HepG2 (cell line): ENCODE results near the gene RPS2. TPM values are rescaled to one million over a fixed set of nuclear protein-coding genes. Genes with fewer than 3 reads are reported as not detected.

Source experiments
- EEA1 ChIP-seq: sonication (generic); formaldehyde crosslinking; IDR thresholded peaks from 2 replicates; pipeline ENCODE4 v1.5.1; 2020; ENCODE audit warnings: mild to moderate bottlenecking, missing genetic modification reagents, borderline replicate concordance
- EED ChIP-seq: sonication (generic); formaldehyde crosslinking; IDR thresholded peaks from 2 replicates; pipeline ENCODE4 v1.5.0; 2020; ENCODE audit warnings: mild to moderate bottlenecking, missing genetic modification reagents
- HCFC1 ChIP-seq: fragments of 150-350 bp; IDR thresholded peaks from 2 replicates; pipeline ENCODE4 v1.6.1; 2014; ENCODE audit warnings: low read depth, low read length
- HDAC6 ChIP-seq: fragments of 200-600 bp; sonication (generic); IDR thresholded peaks from 2 replicates; pipeline ENCODE4 v1.7.0; 2017; ENCODE audit warnings: mild to moderate bottlenecking, antibody characterized with exemption, low read length, low read depth
- NFE2 ChIP-seq: sonication (generic); formaldehyde crosslinking; IDR thresholded peaks from 2 replicates; pipeline ENCODE4 v1.4.0; 2020; ENCODE audit warnings: missing genetic modification reagents
- NFIB ChIP-seq: sonication (generic); formaldehyde crosslinking; IDR thresholded peaks from 2 replicates; pipeline ENCODE4 v1.9.0; 2021; ENCODE audit warnings: missing genetic modification reagents, mild to moderate bottlenecking, borderline replicate concordance
- RAD51 ChIP-seq: fragments of 450-650 bp; IDR thresholded peaks from 2 replicates; pipeline ENCODE4 v1.6.1; 2016; ENCODE audit warnings: borderline replicate concordance
- SAFB2 ChIP-seq: sonication (generic); formaldehyde crosslinking; IDR thresholded peaks from 2 replicates; pipeline ENCODE4 v1.5.1; 2020; ENCODE audit warnings: missing genetic modification reagents, low read depth, mild to moderate bottlenecking, borderline replicate concordance
- SMARCC2 ChIP-seq: fragments of 450-650 bp; IDR thresholded peaks from 2 replicates; pipeline ENCODE4 v1.6.1; 2017; ENCODE audit warnings: antibody characterized with exemption, mild to moderate bottlenecking
- TOE1 ChIP-seq: sonication (generic); formaldehyde crosslinking; IDR thresholded peaks from 2 replicates; pipeline ENCODE4 v1.4.0; 2020; ENCODE audit warnings: mild to moderate bottlenecking, missing genetic modification reagents
- ZBTB7A ChIP-seq: sonication (generic); formaldehyde crosslinking; IDR thresholded peaks from 2 replicates; pipeline ENCODE4 v1.8.0; 2022; ENCODE audit warnings: mild to moderate bottlenecking, missing genetic modification reagents
- ZNF225 ChIP-seq: sonication (generic); formaldehyde crosslinking; IDR thresholded peaks from 2 replicates; pipeline ENCODE4 v1.4.0; 2020; ENCODE audit warnings: mild to moderate bottlenecking, missing genetic modification reagents
- ZNF350 ChIP-seq: sonication (generic); formaldehyde crosslinking; IDR thresholded peaks from 2 replicates; pipeline ENCODE4 v1.4.0; 2020; ENCODE audit warnings: mild to moderate bottlenecking, low read depth, missing genetic modification reagents, borderline replicate concordance
- ZNF563 ChIP-seq: sonication (generic); formaldehyde crosslinking; IDR thresholded peaks from 2 replicates; pipeline ENCODE4 v1.8.0; 2022; ENCODE audit warnings: mild to moderate bottlenecking, moderate library complexity, missing genetic modification reagents
- ZNF749 ChIP-seq: sonication (generic); formaldehyde crosslinking; IDR thresholded peaks from 2 replicates; pipeline ENCODE4 v1.8.0; 2022; ENCODE audit warnings: mild to moderate bottlenecking, missing genetic modification reagents, moderate library complexity, borderline replicate concordance
- ZNF83 ChIP-seq: sonication (generic); formaldehyde crosslinking; IDR thresholded peaks from 2 replicates; pipeline ENCODE4 v1.4.0; 2020; ENCODE audit warnings: missing genetic modification reagents, mild to moderate bottlenecking, borderline replicate concordance
- ZSCAN25 ChIP-seq: sonication (generic); formaldehyde crosslinking; IDR thresholded peaks from 2 replicates; pipeline ENCODE4 v1.8.0; 2022; ENCODE audit warnings: mild to moderate bottlenecking, missing genetic modification reagents
- polyA plus RNA-seq, 8 experiments: library from polyadenylated mRNA; depleted of rRNA in 3 of 8; stranded (reverse) in 7 of 8; unstranded in 1 of 8; fragments of >200 nt; fragmentation: Illumina TruSeq in 4 of 8; extraction: Trizol in 4 of 8; gene quantifications; 2 replicates each; pipeline versions ENCODE4 v1.2.1 to v1.2.3, GENCODE V29; 2011 to 2016; ENCODE audit warnings: low read depth in 4 of 8, missing spikeins in 1 of 8, mixed read lengths in 1 of 8; ENCODE audit not compliant: insufficient read depth in 1 of 8
- total RNA-seq, 5 experiments: library from RNA; depleted of rRNA; stranded (reverse); fragments of >200 nt; fragmentation: Illumina TruSeq; extraction: Trizol; gene quantifications; 2 replicates each; pipeline ENCODE4 v1.2.3, GENCODE V29; 2016; ENCODE audit warnings: low read depth in 1 of 5
- TF ChIP-seq, protein P1 (sequence below): sonication (generic); formaldehyde crosslinking; IDR thresholded peaks from 2 replicates; pipeline ENCODE4 v1.4.0; 2020; ENCODE audit warnings: missing genetic modification reagents
- TF ChIP-seq, protein P2 (sequence below): sonication (generic); formaldehyde crosslinking; IDR thresholded peaks from 2 replicates; pipeline ENCODE4 v1.4.0; 2020; ENCODE audit warnings: missing genetic modification reagents, borderline replicate concordance
- TF ChIP-seq, protein P3 (sequence below): IDR thresholded peaks from 2 replicates; pipeline ENCODE4 v1.6.1; 2016; ENCODE audit warnings: low read depth, missing genetic modification reagents, missing compliant biosample characterization

The RPS2 gene
- total and polyA plus RNA-seq, 2 of the 13 experiments (the other 11 are each of a cell fraction or from before 2014, with no cell fraction given), result 1,908 to 4,514 TPM

GRCh38 chr16:1929578-1930337 lies 34.9 kb downstream of the RPS2 start (continued):
- TF ChIP-seq, protein P1, sequence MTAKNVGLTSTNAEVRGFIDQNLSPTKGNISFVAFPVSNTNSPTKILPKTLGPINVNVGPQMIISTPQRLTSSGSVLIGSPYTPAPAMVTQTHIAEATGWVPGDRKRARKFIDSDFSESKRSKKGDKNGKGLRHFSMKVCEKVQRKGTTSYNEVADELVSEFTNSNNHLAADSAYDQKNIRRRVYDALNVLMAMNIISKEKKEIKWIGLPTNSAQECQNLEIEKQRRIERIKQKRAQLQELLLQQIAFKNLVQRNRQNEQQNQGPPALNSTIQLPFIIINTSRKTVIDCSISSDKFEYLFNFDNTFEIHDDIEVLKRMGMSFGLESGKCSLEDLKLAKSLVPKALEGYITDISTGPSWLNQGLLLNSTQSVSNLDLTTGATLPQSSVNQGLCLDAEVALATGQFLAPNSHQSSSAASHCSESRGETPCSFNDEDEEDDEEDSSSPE, result peak; percentile 92
- TF ChIP-seq TOE1 (CRISPR knock-in tag) (no peak), ZNF749 (CRISPR knock-in tag) (peak; percentile 84; the same call in 1 of the 2 replicates), ZNF83 (CRISPR knock-in tag) (no peak), ZSCAN25 (peak; percentile 63; the same call in 1 of the 2 replicates), ZBTB7A (CRISPR knock-in tag) (no peak; the same call in 1 of the 2 replicates), ZNF563 (CRISPR knock-in tag) (peak; percentile 80), EED (CRISPR knock-in tag) (peak; percentile 93), NFE2 (CRISPR knock-in tag) (no peak), EEA1 (peak; percentile 79; the same call in 1 of the 2 replicates), SMARCC2 (no peak), RAD51 (no peak), HDAC6 (no peak), NFIB (CRISPR knock-in tag) (no peak), ZNF225 (no peak), SAFB2 (CRISPR knock-in tag) (peak; percentile 84; the same call in 1 of the 2 replicates), HCFC1 (no peak), ZNF350 (CRISPR knock-in tag) (no peak)
- TF ChIP-seq, protein P2, sequence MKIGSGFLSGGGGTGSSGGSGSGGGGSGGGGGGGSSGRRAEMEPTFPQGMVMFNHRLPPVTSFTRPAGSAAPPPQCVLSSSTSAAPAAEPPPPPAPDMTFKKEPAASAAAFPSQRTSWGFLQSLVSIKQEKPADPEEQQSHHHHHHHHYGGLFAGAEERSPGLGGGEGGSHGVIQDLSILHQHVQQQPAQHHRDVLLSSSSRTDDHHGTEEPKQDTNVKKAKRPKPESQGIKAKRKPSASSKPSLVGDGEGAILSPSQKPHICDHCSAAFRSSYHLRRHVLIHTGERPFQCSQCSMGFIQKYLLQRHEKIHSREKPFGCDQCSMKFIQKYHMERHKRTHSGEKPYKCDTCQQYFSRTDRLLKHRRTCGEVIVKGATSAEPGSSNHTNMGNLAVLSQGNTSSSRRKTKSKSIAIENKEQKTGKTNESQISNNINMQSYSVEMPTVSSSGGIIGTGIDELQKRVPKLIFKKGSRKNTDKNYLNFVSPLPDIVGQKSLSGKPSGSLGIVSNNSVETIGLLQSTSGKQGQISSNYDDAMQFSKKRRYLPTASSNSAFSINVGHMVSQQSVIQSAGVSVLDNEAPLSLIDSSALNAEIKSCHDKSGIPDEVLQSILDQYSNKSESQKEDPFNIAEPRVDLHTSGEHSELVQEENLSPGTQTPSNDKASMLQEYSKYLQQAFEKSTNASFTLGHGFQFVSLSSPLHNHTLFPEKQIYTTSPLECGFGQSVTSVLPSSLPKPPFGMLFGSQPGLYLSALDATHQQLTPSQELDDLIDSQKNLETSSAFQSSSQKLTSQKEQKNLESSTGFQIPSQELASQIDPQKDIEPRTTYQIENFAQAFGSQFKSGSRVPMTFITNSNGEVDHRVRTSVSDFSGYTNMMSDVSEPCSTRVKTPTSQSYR, result peak; percentile 40; the same call in 1 of the 2 replicates
- TF ChIP-seq, protein P3, sequence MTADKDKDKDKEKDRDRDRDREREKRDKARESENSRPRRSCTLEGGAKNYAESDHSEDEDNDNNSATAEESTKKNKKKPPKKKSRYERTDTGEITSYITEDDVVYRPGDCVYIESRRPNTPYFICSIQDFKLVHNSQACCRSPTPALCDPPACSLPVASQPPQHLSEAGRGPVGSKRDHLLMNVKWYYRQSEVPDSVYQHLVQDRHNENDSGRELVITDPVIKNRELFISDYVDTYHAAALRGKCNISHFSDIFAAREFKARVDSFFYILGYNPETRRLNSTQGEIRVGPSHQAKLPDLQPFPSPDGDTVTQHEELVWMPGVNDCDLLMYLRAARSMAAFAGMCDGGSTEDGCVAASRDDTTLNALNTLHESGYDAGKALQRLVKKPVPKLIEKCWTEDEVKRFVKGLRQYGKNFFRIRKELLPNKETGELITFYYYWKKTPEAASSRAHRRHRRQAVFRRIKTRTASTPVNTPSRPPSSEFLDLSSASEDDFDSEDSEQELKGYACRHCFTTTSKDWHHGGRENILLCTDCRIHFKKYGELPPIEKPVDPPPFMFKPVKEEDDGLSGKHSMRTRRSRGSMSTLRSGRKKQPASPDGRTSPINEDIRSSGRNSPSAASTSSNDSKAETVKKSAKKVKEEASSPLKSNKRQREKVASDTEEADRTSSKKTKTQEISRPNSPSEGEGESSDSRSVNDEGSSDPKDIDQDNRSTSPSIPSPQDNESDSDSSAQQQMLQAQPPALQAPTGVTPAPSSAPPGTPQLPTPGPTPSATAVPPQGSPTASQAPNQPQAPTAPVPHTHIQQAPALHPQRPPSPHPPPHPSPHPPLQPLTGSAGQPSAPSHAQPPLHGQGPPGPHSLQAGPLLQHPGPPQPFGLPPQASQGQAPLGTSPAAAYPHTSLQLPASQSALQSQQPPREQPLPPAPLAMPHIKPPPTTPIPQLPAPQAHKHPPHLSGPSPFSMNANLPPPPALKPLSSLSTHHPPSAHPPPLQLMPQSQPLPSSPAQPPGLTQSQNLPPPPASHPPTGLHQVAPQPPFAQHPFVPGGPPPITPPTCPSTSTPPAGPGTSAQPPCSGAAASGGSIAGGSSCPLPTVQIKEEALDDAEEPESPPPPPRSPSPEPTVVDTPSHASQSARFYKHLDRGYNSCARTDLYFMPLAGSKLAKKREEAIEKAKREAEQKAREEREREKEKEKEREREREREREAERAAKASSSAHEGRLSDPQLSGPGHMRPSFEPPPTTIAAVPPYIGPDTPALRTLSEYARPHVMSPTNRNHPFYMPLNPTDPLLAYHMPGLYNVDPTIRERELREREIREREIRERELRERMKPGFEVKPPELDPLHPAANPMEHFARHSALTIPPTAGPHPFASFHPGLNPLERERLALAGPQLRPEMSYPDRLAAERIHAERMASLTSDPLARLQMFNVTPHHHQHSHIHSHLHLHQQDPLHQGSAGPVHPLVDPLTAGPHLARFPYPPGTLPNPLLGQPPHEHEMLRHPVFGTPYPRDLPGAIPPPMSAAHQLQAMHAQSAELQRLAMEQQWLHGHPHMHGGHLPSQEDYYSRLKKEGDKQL (CRISPR knock-in tag), result 0 out of 2 replicates have a peak, but pooled peaks have one; percentile 28
